WTC11 (cell line): Measurements from ENCODE around the gene ZNF664.

ENCODE experiments used
- CTCF ChIP-seq: fragments of 200-600 bp; IDR thresholded peaks from 2 replicates; pipeline ENCODE4 v1.8.0; 2022; ENCODE audit warnings: antibody characterized with exemption
- ETV6 ChIP-seq: sonication (generic); formaldehyde crosslinking; IDR thresholded peaks from 2 replicates; pipeline ENCODE4 v1.8.1; 2022; ENCODE audit warnings: mild to moderate bottlenecking, missing genetic modification reagents
- SMAD4 ChIP-seq: sonication (generic); formaldehyde crosslinking; IDR thresholded peaks from 2 replicates; pipeline ENCODE4 v1.8.0; 2022; ENCODE audit warnings: mild to moderate bottlenecking, missing genetic modification reagents
- TCF7 ChIP-seq: sonication (generic); formaldehyde crosslinking; IDR thresholded peaks from 2 replicates; pipeline ENCODE4 v1.8.0; 2022; ENCODE audit warnings: mild to moderate bottlenecking, low read depth, missing genetic modification reagents, moderate library complexity
- TEAD1 ChIP-seq: sonication (generic); formaldehyde crosslinking; IDR thresholded peaks from 2 replicates; pipeline ENCODE4 v1.8.0; 2022; ENCODE audit warnings: mild to moderate bottlenecking, missing genetic modification reagents
- TEAD4 ChIP-seq: sonication (generic); formaldehyde crosslinking; IDR thresholded peaks from 2 replicates; pipeline ENCODE4 v1.8.0; 2022; ENCODE audit warnings: mild to moderate bottlenecking, missing genetic modification reagents

- TF ChIP-seq TCF7 (CRISPR knock-in tag), result no peak
- TF ChIP-seq TEAD1 (CRISPR knock-in tag), result no peak
- TF ChIP-seq ETV6 (CRISPR knock-in tag), result no peak
- TF ChIP-seq CTCF, result no peak
- no peak for TF ChIP-seq SMAD4
- TF ChIP-seq TEAD4 (CRISPR knock-in tag), result no peak
These were observed 44.0 kb downstream of the ZNF664 start for GRCh38 chr12:124017064-124017463.
